ENCODE measurements around the gene SSC5D.

DNA sequence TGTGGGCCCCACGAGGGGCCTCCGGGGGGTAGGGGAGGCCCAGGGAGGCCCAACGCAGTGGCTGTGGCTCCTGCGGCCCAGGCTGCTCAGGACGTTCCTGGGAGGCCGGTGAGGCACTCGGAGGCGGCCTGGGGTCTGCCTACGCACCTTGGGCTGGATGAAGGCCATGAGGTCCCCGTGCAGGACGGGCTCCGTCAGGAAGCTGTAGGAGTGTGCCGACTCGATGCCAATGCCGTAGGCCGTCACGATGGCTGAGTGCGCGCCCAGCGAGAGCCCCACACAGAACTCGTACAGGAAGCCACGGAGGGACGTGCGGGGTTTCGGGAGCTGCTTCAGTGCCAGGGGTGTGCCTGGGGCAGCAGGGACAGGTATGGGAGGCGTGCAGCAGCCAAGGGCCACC lies 42.8 kb downstream of the SSC5D start:
- TF ChIP-seq, protein P1, sequence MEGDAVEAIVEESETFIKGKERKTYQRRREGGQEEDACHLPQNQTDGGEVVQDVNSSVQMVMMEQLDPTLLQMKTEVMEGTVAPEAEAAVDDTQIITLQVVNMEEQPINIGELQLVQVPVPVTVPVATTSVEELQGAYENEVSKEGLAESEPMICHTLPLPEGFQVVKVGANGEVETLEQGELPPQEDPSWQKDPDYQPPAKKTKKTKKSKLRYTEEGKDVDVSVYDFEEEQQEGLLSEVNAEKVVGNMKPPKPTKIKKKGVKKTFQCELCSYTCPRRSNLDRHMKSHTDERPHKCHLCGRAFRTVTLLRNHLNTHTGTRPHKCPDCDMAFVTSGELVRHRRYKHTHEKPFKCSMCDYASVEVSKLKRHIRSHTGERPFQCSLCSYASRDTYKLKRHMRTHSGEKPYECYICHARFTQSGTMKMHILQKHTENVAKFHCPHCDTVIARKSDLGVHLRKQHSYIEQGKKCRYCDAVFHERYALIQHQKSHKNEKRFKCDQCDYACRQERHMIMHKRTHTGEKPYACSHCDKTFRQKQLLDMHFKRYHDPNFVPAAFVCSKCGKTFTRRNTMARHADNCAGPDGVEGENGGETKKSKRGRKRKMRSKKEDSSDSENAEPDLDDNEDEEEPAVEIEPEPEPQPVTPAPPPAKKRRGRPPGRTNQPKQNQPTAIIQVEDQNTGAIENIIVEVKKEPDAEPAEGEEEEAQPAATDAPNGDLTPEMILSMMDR (IDR thresholded peaks at IDR 0.05; ENCODE audit: borderline replicate concordance, extremely low read depth, low read length, poor library complexity, severe bottlenecking), result no peak
- no peak for TF ChIP-seq EZH2 (IDR thresholded peaks at IDR 0.05; ENCODE audit: borderline replicate concordance, low read depth, low read length, severe bottlenecking)

Data from DND-41 (cell line).